IPS-18c (cell line): ENCODE results near the gene EXOC6B.

Source experiments
- H3K4me3 ChIP-seq: 2 replicates; pipeline ENCODE4 v1.7.0; 2013; ENCODE audit warnings: low read depth, mild to moderate bottlenecking, low read length, moderate library complexity; ENCODE audit not compliant: insufficient read depth
- H3K9me3 ChIP-seq: one replicate; pipeline ENCODE4 v1.6.1; 2013; ENCODE audit warnings: mild to moderate bottlenecking, low read length, moderate library complexity; ENCODE audit not compliant: control insufficient read depth, insufficient read depth

The EXOC6B gene

GRCh38 chr2:72275084-72275483, 550.7 kb downstream of the EXOC6B start:
- Histone ChIP-seq H3K9me3 (no peaks in the 10 kb centered on the region), H3K4me3 (no peak overlapping the region)

- H3K4me3 ChIP-seq, result no peak overlapping the region
- H3K9me3 ChIP-seq, result no peaks in the 10 kb centered on the region
These were observed 551.4 kb downstream of the EXOC6B start for GRCh38 chr2:72274380-72274797.

- no peaks in the 10 kb centered on the region for H3K9me3 ChIP-seq
- H3K4me3 ChIP-seq, result no peak overlapping the region
These were observed 552.4 kb downstream of the EXOC6B start for GRCh38 chr2:72273384-72273783.

- Histone ChIP-seq H3K9me3 (no peaks in the 10 kb centered on the region), H3K4me3 (no peak overlapping the region)
These were observed 553.8 kb downstream of the EXOC6B start for GRCh38 chr2:72271766-72272641.

GRCh38 chr2:72271276-72271614, 554.6 kb downstream of the EXOC6B start:
- Histone ChIP-seq H3K4me3 (no peak overlapping the region), H3K9me3 (no peaks in the 10 kb centered on the region)

GRCh38 chr2:72270556-72271275, 555.1 kb downstream of the EXOC6B start:
- H3K9me3 ChIP-seq, result no peaks in the 10 kb centered on the region
- no peak overlapping the region for H3K4me3 ChIP-seq

- no peak overlapping the region for H3K4me3 ChIP-seq
These were observed 562.1 kb downstream of the EXOC6B start for GRCh38 chr2:72263776-72264060.

GRCh38 chr2:72263043-72263775, 562.6 kb downstream of the EXOC6B start:
- H3K4me3 ChIP-seq, result no peak overlapping the region
- H3K9me3 ChIP-seq, result no peaks in the 10 kb centered on the region

More at GRCh38 chr2:72263776-72264060, 562.1 kb downstream of the EXOC6B start:
- H3K9me3 ChIP-seq, result no peaks in the 10 kb centered on the region

- H3K4me3 ChIP-seq, result no peak overlapping the region
- no peaks in the 10 kb centered on the region for H3K9me3 ChIP-seq
These were observed 564.8 kb downstream of the EXOC6B start for GRCh38 chr2:72261076-72261475.

GRCh38 chr2:72255540-72255939, 570.3 kb downstream of the EXOC6B start:
- no peak overlapping the region for H3K4me3 ChIP-seq
- no peaks in the 10 kb centered on the region for H3K9me3 ChIP-seq

GRCh38 chr2:72254831-72255451, 570.9 kb downstream of the EXOC6B start:
- no peak overlapping the region for H3K4me3 ChIP-seq

GRCh38 chr2:72238311-72238710, 587.5 kb downstream of the EXOC6B start:
- Histone ChIP-seq H3K4me3 (no peak overlapping the region), H3K9me3 (no peaks in the 10 kb centered on the region)

More at GRCh38 chr2:72254831-72255451, 570.9 kb downstream of the EXOC6B start:
- no peaks in the 10 kb centered on the region for H3K9me3 ChIP-seq

GRCh38 chr2:72237549-72237948, 588.3 kb downstream of the EXOC6B start:
- no peaks in the 10 kb centered on the region for H3K9me3 ChIP-seq
- no peak overlapping the region for H3K4me3 ChIP-seq

GRCh38 chr2:72236445-72237067, 589.3 kb downstream of the EXOC6B start:
- no peaks in the 10 kb centered on the region for H3K9me3 ChIP-seq

GRCh38 chr2:72235497-72236415, 590.1 kb downstream of the EXOC6B start:
- Histone ChIP-seq H3K4me3 (no peak overlapping the region), H3K9me3 (no peaks in the 10 kb centered on the region)

More at GRCh38 chr2:72236445-72237067, 589.3 kb downstream of the EXOC6B start:
- H3K4me3 ChIP-seq, result no peak overlapping the region

GRCh38 chr2:72233211-72233610, 592.6 kb downstream of the EXOC6B start:
- Histone ChIP-seq H3K4me3 (no peak overlapping the region), H3K9me3 (no peaks in the 10 kb centered on the region)
